NCI-H524 (cell line): ENCODE results near the gene GMEB2.
"Not testable (repeated sequence)": the region's sequence is repeated elsewhere in the genome, so short reads cannot be mapped to it uniquely, and the experiment has no call there.

Experiments used
- DNase-seq, 2 experiments: peaks; one replicate each; lab custom pipeline; 2025; lab: John Stamatoyannopoulos, UW

GMEB2 gene

GRCh38 chr20:63587776-63588591, 38.9 kb downstream of the GMEB2 start:
- no peak for DNase-seq

- no peak for DNase-seq
These were observed 39.6 kb downstream of the GMEB2 start for GRCh38 chr20:63587256-63587655.

GRCh38 chr20:63586797-63587196, 40.1 kb downstream of the GMEB2 start:
- no peak for DNase-seq

DNA sequence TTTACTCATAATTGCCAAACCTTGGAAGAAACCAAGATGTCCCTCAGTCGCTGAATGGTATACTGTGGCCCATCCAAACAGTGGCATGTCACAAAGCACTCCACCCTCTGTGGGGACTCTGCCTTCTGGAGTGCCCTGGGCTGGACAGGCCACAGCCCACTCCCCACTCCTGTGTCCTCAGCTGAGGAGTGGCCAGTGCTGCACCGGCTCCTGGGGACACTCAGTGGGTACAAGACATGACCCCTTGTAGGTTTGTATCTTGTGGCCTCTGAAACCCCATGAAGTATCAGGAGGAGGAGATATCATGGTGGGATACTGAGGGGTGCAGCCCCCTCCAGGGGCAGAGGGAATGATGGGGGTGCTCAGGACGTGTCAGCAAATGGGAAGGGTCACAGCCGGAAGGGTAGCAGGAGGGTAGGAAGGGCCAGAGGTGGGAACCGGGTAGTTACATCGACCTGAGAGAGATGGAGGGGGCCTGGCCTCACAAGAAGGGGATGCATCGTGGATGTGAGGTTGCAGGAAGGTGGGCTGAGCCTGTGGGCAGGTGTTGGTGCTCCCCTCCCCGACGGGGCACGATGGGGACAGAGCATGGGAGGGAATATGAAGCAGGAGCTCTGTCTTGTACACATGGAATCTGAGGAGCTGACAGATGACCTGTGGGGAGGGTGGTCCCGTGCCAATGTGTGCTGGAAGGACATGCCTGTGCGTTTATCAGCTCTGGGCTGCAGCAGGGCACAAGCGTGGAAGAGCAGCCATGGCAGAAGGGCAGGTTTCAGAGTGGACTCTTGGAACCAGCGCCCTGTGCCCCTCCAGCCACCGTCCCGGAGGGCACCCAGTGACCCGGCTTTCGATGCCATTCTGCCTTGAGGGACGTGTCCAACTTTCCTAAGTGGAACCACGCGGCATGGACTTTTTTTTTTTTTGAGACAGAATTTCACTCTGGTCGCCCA, 41.0 kb downstream of the GMEB2 start:
- no peak for DNase-seq

GRCh38 chr20:63582382-63583063, 44.4 kb downstream of the GMEB2 start:
- no peak for DNase-seq

DNA sequence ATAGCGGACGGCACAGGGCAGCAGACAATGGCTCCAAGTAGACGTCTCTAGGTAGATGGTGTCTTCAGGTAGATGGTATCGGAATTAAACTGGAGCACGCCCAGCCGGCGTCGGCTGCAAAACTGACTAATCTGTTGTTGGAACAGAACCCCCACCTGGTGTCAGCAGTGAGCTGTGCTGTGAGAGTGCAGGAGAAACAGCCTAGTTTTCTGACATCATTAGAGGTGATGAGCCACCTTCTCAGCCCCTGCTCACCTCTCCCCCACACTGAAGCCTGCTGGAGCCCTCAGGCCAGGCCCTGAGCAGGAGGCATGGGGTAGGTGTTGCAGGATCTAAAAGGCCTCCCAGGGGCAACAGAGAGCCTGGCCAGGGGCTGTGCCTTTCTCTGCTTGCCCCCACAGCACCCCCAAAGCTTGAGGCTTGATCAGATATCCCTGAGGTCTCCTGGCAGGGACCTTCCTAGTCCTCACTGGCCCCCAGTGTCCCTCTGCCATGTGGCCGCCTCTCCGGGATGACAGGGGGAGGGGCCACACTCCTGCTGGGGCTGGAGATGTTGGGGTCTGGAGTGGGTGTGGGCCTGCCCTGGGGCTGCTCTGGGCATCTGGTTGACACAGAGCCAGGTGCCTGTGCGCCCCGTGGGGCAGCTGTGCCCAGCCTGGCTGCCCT, 46.0 kb downstream of the GMEB2 start:
- peak; percentile 23 to 63 for DNase-seq

DNA sequence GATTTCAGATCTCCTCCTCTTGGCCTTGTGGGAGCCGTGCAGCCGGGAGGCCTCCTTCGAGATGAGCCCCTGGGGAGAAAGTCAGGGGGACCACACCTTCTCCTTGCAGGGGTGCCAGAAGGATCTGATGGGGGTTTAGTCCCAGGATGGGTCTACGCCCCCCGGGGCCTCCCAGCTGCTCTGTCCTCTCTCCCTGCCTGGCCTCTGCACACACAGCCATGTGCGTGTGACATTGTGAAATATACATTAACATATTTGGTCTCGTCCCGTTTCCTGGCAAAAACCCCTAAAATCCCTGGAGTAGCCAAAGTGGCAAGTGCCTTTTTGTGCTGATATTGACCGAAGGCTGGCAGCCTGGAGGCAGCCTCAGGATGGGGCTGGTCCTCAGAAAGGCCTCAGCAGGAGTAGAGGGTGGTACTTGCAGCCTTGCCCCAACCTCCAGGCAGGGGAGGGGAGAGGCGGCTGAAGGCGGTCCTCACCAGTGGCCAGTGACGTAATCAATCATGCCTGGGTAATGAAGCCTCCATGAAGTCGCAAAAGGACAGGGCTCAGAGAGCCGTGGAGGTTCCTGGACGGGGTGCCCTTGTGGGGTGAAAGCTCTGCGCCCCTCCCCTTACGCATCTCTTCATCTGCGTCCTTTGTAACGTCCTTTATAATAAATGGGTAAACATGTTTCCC, 47.7 kb downstream of the GMEB2 start:
- DNase-seq, result no peak

GRCh38 chr20:63578224-63579016, 48.5 kb downstream of the GMEB2 start:
- peak; percentile 25 to 36 for DNase-seq

GRCh38 chr20:63577317-63577894, 49.5 kb downstream of the GMEB2 start:
- no peak for DNase-seq

DNA sequence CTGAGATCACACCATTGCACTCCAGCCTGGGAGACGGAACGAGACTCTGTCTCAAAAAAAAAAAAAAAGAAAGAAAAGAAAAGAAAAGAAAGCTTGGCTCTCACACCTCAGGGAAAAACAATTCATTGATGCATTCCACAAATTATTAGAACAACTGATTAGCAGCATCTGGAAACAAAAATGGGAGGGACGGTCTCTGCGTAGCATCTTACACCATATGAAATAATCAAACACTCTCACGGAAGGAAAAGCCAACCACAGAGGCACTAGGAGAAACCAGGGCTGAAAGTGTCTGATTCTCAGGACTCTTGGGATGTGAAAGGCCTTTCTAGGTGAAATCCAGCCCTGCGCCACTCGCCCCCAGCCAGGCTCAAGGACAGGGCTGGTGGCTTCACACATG, 50.6 kb downstream of the GMEB2 start:
- DNase-seq, result no peak

- no peak for DNase-seq
These were observed 51.8 kb downstream of the GMEB2 start for GRCh38 chr20:63574829-63575743.

- no peak for DNase-seq
These were observed 52.6 kb downstream of the GMEB2 start, which contains the start of gene HELZ2 for GRCh38 chr20:63574156-63574828. Gene HELZ2, minus strand, starts transcription at chr20:63574239. Its CDS starts 1,854 bp downstream, at chr20:63572385.

DNA sequence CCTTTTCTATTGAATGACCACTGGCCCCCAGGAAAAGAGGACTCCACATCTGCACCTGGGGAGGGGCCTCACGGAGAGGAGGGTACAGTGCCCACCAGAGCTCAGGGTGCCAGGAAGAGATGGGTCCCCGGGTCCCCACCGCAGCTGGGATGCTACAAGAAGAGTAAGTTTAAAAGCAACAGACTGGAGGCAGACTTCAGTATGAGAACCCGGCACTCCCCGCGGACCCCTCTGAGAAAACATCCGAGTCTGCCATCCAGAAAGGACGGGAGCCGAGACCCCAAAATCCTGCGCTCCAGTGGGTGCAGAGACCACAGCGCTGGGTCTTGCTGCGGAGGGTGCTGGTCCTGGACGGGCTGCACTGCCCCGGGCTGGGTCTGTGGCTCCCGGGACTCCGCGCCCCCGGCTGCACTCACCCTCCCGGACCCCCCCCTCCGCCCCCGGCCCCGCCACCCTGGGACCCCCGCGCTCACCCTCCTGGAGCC, 53.2 kb downstream of the GMEB2 start:
- DNase-seq, result no peak

DNA sequence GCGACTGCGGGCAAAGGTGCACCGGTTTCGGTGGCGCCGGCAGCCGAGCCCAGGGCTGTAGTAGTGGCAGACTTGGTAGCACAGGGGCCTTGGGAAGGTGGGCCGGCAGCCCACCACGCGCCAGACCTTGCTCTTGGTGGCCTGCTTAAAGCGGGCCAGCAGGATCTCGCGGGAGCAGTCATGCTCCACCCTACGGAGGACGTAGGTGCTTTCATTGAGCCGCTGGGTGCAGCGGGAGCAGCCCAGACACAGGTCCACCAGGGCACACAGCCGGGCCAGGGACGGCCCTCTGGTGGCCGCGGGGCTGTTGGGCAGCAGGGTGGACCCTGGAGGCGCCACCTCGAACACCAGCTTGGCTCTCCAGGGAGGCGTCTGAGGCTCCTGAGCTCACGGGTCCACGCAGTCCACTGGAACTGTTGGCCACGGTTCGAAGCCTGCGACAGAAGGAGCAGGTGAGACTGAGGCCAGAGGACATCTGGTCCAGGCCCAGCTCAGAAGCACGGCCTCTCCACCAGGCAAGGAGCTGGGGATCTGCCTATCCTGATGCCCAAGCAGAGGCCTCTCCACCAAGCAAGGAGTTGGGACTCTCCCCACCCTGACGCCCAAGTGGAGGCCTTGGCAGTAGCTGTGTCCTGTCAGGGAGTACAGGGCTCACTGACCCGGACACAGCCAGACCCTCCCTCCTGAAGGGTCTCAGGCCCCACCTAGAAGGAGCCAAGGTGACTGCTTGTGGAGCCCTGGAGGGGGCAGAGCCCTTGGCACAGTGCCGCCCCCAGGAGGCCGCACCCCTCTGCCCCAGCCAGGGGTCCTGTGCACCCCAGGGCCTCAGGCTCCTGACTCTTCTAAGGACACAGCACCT, 53.9 kb downstream of the GMEB2 start:
- DNase-seq, result no peak

- no peak for DNase-seq
These were observed 54.7 kb downstream of the GMEB2 start for GRCh38 chr20:63572071-63572787.

DNA sequence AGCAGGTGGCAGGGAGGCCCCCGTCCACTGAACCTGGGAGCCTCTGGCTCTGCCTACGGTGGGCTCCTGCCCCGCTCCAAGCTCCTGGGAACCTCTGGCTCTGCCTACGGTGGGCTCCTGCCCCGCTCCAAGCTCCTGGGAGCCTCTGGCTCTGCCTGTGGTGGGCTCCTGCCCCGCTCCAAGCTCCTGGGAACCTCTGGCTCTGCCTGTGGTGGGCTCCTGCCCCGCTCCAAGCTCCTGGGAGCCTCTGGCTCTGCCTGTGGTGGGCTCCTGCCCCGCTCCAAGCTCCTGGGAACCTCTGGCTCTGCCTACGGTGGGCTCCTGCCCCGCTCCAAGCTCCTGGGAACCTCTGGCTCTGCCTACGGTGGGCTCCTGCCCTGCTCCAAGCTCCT, 55.8 kb downstream of the GMEB2 start:
- not testable (repeated sequence) for DNase-seq
